Ovary (tissue), 3 donors: ENCODE data around the gene ASIC2.

ENCODE experiments used
- CTCF ChIP-seq, 3 donors: fragments of 450-650 bp in 2 of 3; fragments of 200-600 bp in 1 of 3; IDR thresholded peaks; one replicate each; pipeline versions ENCODE4 v1.5.1 to v1.8.0; 2016 to 2022; ENCODE audit warnings: antibody characterized with exemption in 3 of 3, mild to moderate bottlenecking in 1 of 3
- EP300 ChIP-seq: sonication (generic); formaldehyde crosslinking; IDR thresholded peaks from one replicate; pipeline ENCODE4 v1.6.1; 2017; ENCODE audit warnings: antibody characterized with exemption
- POLR2A ChIP-seq: fragments of 450-650 bp; IDR thresholded peaks from one replicate; pipeline ENCODE4 v1.6.1; 2017; ENCODE audit warnings: antibody characterized with exemption, mild to moderate bottlenecking, moderate library complexity
- donor health status: DM: no; HTN: no; CAD: no.

GRCh38 chr17:33151565-33151964 lies 141.5 kb downstream of the ASIC2 start:
- TF ChIP-seq CTCF (IDR thresholded peaks at IDR 0.05) (no peak), POLR2A (no peak), EP300 (no peak)
